Natural killer cell (primary cell): ENCODE measurements around the gene NFATC2IP. TPM values are rescaled to one million over a fixed set of nuclear protein-coding genes. Genes with fewer than 3 reads are reported as not detected.
A peak's percentile ranks its signal among the peaks of the same experiment; 100 is the strongest.
"Not testable (repeated sequence)": the region's sequence is repeated elsewhere in the genome, so short reads cannot be mapped to it uniquely, and the experiment has no call there.

Experiments
- ATAC-seq, 3 donors: fragments of 150-1000 bp in 2 of 3; fragments of 200-7000 bp in 1 of 3; cut with Tn5 transposase; 1 replicate in 1 of 3; 2 replicates in 2 of 3; pipeline ENCODE4 v1.10.0; 2021; ENCODE audit warnings: mild to moderate bottlenecking in 2 of 3, moderate library complexity in 2 of 3
- DNase-seq, 2 donors: peaks; one replicate each; pipeline versions ENCODE4 v3.0.0 to v3.0.0-alpha.2; 2013 to 2021; ENCODE audit warnings: mixed read lengths in 1 of 2
- H3K27ac ChIP-seq: one replicate; pipeline ENCODE4 v1.5.1; 2013; ENCODE audit warnings: mild to moderate bottlenecking, low read length
- H3K27me3 ChIP-seq: one replicate; pipeline ENCODE4 v1.6.1; 2013; ENCODE audit warnings: low read length; ENCODE audit not compliant: control insufficient read depth, insufficient read depth
- H3K36me3 ChIP-seq: one replicate; pipeline ENCODE4 v1.6.1; 2013; ENCODE audit warnings: low read length; ENCODE audit not compliant: control insufficient read depth, insufficient read depth
- H3K4me1 ChIP-seq: one replicate; pipeline ENCODE4 v1.6.1; 2013; ENCODE audit warnings: low read length; ENCODE audit not compliant: control insufficient read depth, insufficient read depth
- H3K4me3 ChIP-seq: one replicate; pipeline ENCODE4 v1.5.1; 2013; ENCODE audit warnings: low read length
- H3K9me3 ChIP-seq: one replicate; pipeline ENCODE4 v1.6.1; 2013; ENCODE audit warnings: low read length; ENCODE audit not compliant: control insufficient read depth, insufficient read depth
- H3K27ac Mint-ChIP-seq, 2 donors: one replicate each; pipeline ENCODE4 v1.8.0; 2022; ENCODE audit warnings: mild to moderate bottlenecking in 2 of 2, mixed read lengths in 2 of 2, moderate library complexity in 1 of 2
- H3K27me3 Mint-ChIP-seq, 2 donors: one replicate each; pipeline ENCODE4 v1.8.0; 2022; ENCODE audit warnings: low read depth in 2 of 2, mixed read lengths in 2 of 2
- H3K36me3 Mint-ChIP-seq: one replicate; pipeline ENCODE4 v1.8.0; 2022; ENCODE audit warnings: mixed read lengths
- H3K4me1 Mint-ChIP-seq, 2 donors: one replicate each; pipeline ENCODE4 v1.8.0; 2022; ENCODE audit warnings: mixed read lengths in 2 of 2
- H3K4me3 Mint-ChIP-seq: one replicate; pipeline ENCODE4 v1.8.0; 2022; ENCODE audit warnings: mild to moderate bottlenecking, moderate library complexity, mixed read lengths
- H3K9me3 Mint-ChIP-seq, 2 donors: one replicate each; pipeline ENCODE4 v1.8.0; 2022; ENCODE audit warnings: mixed read lengths in 2 of 2
- CTCF ChIP-seq: fragments of 200-600 bp; IDR thresholded peaks from one replicate; pipeline ENCODE4 v1.8.0; 2022; ENCODE audit warnings: antibody characterized with exemption
- WGBS: methylation state at CpG from one replicate; pipeline ENCODE4 v1.1.7; 2013; ENCODE audit warnings: missing lambda C conversion rate; ENCODE audit not compliant: insufficient coverage; 5-methylcytosine and 5-hydroxymethylcytosine counted together
- intact Hi-C: fragments of 100-400 bp; cut with micrococcal nuclease; formaldehyde crosslinking; loops from one replicate; pipeline ENCODE4 v1.14.2; 2022
- total RNA-seq, 4 donors: library from RNA; stranded (reverse); fragments of 120-200 nt in 1 of 4; gene quantifications; one replicate each; pipeline versions ENCODE4 v1.2.3 to v1.2.4, GENCODE V29; 2013 to 2022

Gene NFATC2IP
- total RNA-seq, 3 donors from 2014 or later (not counting 1 experiment from before 2014, with no cell fraction given): 87.1 to 132 (median 108) TPM

- Mint-ChIP-seq H3K4me1 (peaks cover 35 to 42% of the 10 kb centered on the region in 2 donors), H3K27ac (peak within 1 kb of the TSS; percentile 95 to 97), H3K4me3 (peak within 1 kb of the TSS; percentile 99), H3K36me3 (no peaks in the 10 kb centered on the region), H3K9me3 (no peaks in the 10 kb centered on the region), H3K27me3 (no peaks in the 10 kb centered on the region)
- Histone ChIP-seq H3K27me3 (no peaks in the 10 kb centered on the region), H3K27ac (peak within 1 kb of the TSS; percentile 57), H3K4me3 (peak within 1 kb of the TSS; percentile 65), H3K9me3 (no peaks in the 10 kb centered on the region), H3K36me3 (peaks cover 11% of the 10 kb centered on the region), H3K4me1 (peaks cover 18% of the 10 kb centered on the region)
- under 1% methylated on average over 60 of the region's 60 CpGs for WGBS
- ATAC-seq: peak; percentile 91 to 96 (median 94)
- intact Hi-C loops: loop anchor here (1.0 kb wide), 1 partner anchor 49 kb away; the partner anchor contains the start of gene RABEP2
- peak; percentile 92 to 94 for DNase-seq
- TF ChIP-seq CTCF: no peak
Measured at GRCh38 chr16:28974437-28975157, 23.9 kb downstream of the NFATC2IP start, which contains the start of gene SPNS1. Gene SPNS1 (plus strand): TSS chr16:28974778. CDS start chr16:28975152, 374 bp downstream.

GRCh38 chr16:28975158-28975599 lies 24.4 kb downstream of the NFATC2IP start:
- peaks cover 18% of the 10 kb centered on the region for H3K4me1 ChIP-seq
- WGBS: 10% methylated on average over 30 of the region's 30 CpGs
- peaks cover 35 to 42% of the 10 kb centered on the region in 2 donors for H3K4me1 Mint-ChIP-seq
- H3K27ac ChIP-seq: no peak overlapping the region
- TF ChIP-seq CTCF: no peak
- H3K36me3 ChIP-seq: peaks cover 11% of the 10 kb centered on the region
- H3K9me3 ChIP-seq: no peaks in the 10 kb centered on the region
- H3K27me3 Mint-ChIP-seq: no peaks in the 10 kb centered on the region
- H3K27ac Mint-ChIP-seq: peak overlapping the region; percentile 95 to 97
- H3K9me3 Mint-ChIP-seq: no peaks in the 10 kb centered on the region
- ATAC-seq (no peak), DNase-seq (no peak)
- intact Hi-C loops: no loop called here
- H3K4me3 ChIP-seq: peak overlapping the region; percentile 65
- no peaks in the 10 kb centered on the region for H3K36me3 Mint-ChIP-seq
- H3K27me3 ChIP-seq: no peaks in the 10 kb centered on the region
- peak overlapping the region; percentile 99 for H3K4me3 Mint-ChIP-seq

GRCh38 chr16:28977703-28978662 lies 27.2 kb downstream of the NFATC2IP start:
- Histone ChIP-seq H3K4me1 (peaks cover 27% of the 10 kb centered on the region), H3K9me3 (peaks cover 3% of the 10 kb centered on the region), H3K4me3 (no peak overlapping the region), H3K36me3 (peaks cover 29% of the 10 kb centered on the region), H3K27me3 (no peaks in the 10 kb centered on the region), H3K27ac (no peak overlapping the region)
- Mint-ChIP-seq H3K27ac (peak overlapping the region in 1 of 2 donors; percentile 68), H3K27me3 (no peaks in the 10 kb centered on the region), H3K4me3 (no peak overlapping the region), H3K4me1 (peaks cover 35 to 51% of the 10 kb centered on the region in 2 donors), H3K36me3 (no peaks in the 10 kb centered on the region), H3K9me3 (no peaks in the 10 kb centered on the region)
- TF ChIP-seq CTCF: peak; percentile 29
- DNase-seq (peak in 1 of 2 donors; percentile 74), ATAC-seq (no peak)
- 89% methylated on average over 11 of the region's 11 CpGs for WGBS
- intact Hi-C loops: no loop called here

- peaks cover 37% of the 10 kb centered on the region for H3K4me1 ChIP-seq
- H3K9me3 Mint-ChIP-seq, H3K27me3 ChIP-seq, H3K27ac ChIP-seq, H3K27ac Mint-ChIP-seq, H3K36me3 Mint-ChIP-seq, H3K4me3 Mint-ChIP-seq, ATAC-seq, intact Hi-C loops, DNase-seq, H3K9me3 ChIP-seq, H3K4me3 ChIP-seq, H3K27me3 Mint-ChIP-seq: not testable (repeated sequence)
- H3K36me3 ChIP-seq: peaks cover 29% of the 10 kb centered on the region
- H3K4me1 Mint-ChIP-seq: peaks cover 40 to 54% of the 10 kb centered on the region in 2 donors
- WGBS: 96% methylated on average over 7 of the region's 7 CpGs
Measured at GRCh38 chr16:28980330-28980729, 29.6 kb downstream of the NFATC2IP start.
